ENCODE data around the gene TMPRSS6. TPM values are rescaled to one million over a fixed set of nuclear protein-coding genes. Genes with fewer than 3 reads are reported as not detected.

Gene TMPRSS6
- total RNA-seq, 2 experiments from 2014 or later = 11.3 to 12.4 TPM

DNA sequence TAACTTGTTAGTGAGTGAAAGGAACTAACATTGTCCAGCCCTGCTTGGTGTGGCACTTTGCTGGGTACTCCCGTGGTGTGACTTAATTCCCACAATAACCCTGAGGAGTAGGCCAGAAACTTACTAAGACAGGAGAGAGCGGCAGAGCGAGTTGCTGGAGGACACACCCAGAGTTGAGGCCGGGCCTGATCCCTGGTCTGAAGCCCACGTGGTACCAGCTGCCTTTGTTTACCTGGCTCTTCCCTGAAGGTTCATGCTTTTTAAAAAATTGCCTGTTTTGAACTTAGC is 89.4 kb downstream of the TMPRSS6 start:
- ATAC-seq (no peak), DNase-seq (no peak)
- Mint-ChIP-seq H3K4me3 (peak overlapping the region; percentile 81), H3K27ac (peak overlapping the region; percentile 69), H3K9me3 (no peaks in the 10 kb centered on the region), H3K27me3 (peaks cover 21% of the 10 kb centered on the region), H3K36me3 (ENCODE audit: low read depth) (no peaks in the 10 kb centered on the region), H3K4me1 (ENCODE audit: low read depth) (peaks cover 6% of the 10 kb centered on the region)
- ChIA-PET POLR2A (interaction anchor here (0.9 to 2.0 kb wide), 2 partner anchors 20 to 244 kb away, joined by 3 to 6 read pairs; partner anchors contain the start of gene IFT27), CTCF (interaction anchor here (0.8 to 3.0 kb wide), 13 partner anchors 9 to 243 kb away, joined by 3 to 10 read pairs (median 4); partner anchors contain the start of gene IFT27)
- intact Hi-C loops (cut with micrococcal nuclease) = no loop called here
- TF ChIP-seq, protein P1, sequence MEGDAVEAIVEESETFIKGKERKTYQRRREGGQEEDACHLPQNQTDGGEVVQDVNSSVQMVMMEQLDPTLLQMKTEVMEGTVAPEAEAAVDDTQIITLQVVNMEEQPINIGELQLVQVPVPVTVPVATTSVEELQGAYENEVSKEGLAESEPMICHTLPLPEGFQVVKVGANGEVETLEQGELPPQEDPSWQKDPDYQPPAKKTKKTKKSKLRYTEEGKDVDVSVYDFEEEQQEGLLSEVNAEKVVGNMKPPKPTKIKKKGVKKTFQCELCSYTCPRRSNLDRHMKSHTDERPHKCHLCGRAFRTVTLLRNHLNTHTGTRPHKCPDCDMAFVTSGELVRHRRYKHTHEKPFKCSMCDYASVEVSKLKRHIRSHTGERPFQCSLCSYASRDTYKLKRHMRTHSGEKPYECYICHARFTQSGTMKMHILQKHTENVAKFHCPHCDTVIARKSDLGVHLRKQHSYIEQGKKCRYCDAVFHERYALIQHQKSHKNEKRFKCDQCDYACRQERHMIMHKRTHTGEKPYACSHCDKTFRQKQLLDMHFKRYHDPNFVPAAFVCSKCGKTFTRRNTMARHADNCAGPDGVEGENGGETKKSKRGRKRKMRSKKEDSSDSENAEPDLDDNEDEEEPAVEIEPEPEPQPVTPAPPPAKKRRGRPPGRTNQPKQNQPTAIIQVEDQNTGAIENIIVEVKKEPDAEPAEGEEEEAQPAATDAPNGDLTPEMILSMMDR (IDR thresholded peaks at IDR 0.05) = no peak

DNA sequence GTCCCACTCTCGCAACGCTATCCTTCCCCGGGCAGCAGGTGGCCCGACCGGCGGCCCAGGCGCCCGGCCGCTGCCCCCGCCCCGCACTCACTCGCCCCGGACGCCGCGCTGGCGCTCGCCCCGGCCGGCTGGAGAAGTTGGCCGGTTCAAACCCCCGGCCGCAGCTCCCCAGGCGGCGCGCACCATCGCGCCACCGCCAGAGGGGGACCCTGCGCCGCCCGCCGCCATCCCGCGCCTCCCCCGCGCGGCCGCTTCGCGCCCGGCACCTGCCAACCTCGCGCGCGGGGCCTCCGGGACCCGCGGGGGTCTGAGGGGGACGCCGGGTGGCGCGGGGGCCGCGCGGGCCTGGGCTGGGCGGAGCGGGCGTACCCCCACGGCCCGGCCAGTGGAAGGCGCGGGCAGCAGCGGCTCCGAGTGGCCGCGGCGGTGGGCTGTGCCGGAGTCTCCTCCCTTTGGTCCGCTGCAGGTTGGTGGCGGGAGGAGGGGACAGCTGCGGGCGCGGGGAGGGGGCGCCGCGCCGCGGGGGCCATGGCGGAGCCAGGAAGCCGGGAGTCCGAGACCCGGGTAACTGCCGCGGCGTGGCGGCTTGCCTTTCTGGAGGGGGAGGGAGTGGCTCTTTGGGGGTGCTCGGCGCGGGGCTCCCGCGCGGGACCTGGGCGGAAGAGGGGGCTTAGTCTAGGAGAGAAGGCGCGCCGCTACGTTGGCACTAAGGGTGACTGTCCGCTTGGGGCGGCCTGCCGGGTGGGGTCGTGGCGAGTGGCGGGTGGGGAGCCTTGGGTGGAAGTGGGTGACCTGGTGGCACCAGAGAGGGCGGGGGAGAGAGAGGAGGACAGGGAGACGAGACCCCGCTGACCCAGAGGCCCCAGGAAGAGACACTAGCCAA is 90.0 kb downstream of the TMPRSS6 start, which contains the start of the genes MPST and TST:
TSS of gene MPST (plus strand) at position 434 of the 883 bp plus-strand sequence. CDS start at position 529, 95 bp downstream.
TSS of gene TST (minus strand) at position 139 of the 883 bp plus-strand sequence. CDS start 715 bp downstream, outside the sequence.
- ATAC-seq (peak; percentile 73), DNase-seq (peak; percentile 31)
- TF ChIP-seq, protein P1 (IDR thresholded peaks at IDR 0.05) = peak; percentile 6
- intact Hi-C loops (cut with micrococcal nuclease) = no loop called here
- no peaks in the 10 kb centered on the region for H3K36me3 Mint-ChIP-seq (ENCODE audit: low read depth)
- ChIA-PET CTCF (interaction anchor here (0.9 to 3.0 kb wide), 14 partner anchors 8 to 243 kb away, joined by 3 to 10 read pairs (median 4); partner anchors contain the start of gene IFT27), POLR2A (interaction anchor here (0.8 to 2.0 kb wide), 5 partner anchors 13 to 243 kb away, joined by 3 to 6 read pairs (median 3); partner anchors contain the start of gene IFT27)
- H3K4me3 Mint-ChIP-seq = peak within 1 kb of the TSS; percentile 81
- H3K27ac Mint-ChIP-seq = peak within 1 kb of the TSS; percentile 69
- no peaks in the 10 kb centered on the region for H3K9me3 Mint-ChIP-seq
- peaks cover 6% of the 10 kb centered on the region for H3K4me1 Mint-ChIP-seq (ENCODE audit: low read depth)
- peaks cover 21% of the 10 kb centered on the region for H3K27me3 Mint-ChIP-seq

DNA sequence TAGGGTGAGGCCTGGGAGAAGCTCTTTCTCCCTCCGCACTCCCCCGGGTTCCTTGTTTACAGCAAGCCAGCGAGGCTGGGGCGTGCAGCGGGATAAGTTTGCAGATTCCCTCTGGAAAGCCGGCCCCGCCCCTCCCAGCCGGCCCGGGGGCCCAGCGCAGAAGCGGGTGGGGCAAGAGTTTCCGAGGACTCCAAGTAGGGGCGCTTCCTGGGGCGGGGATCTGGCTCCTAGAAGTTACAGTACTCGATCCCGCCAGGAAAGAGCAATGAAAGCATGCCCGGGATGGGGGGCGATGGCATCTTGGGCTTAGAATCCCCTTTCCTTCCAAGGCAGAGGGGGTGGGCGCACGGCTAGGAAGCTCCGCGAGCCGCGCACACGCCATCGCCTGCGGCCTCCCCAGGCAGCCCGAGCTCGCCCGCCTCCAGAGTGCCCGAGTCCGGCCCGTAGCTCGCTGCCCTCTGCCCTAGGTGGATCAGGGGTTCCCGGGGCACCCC is 90.7 kb downstream of the TMPRSS6 start:
- H3K4me1 Mint-ChIP-seq (ENCODE audit: low read depth) = peaks cover 6% of the 10 kb centered on the region
- peak overlapping the region; percentile 52 for H3K4me3 Mint-ChIP-seq
- DNase-seq = no peak
- no peak overlapping the region for H3K27ac Mint-ChIP-seq
- H3K36me3 Mint-ChIP-seq (ENCODE audit: low read depth) = no peaks in the 10 kb centered on the region
- intact Hi-C loops (cut with micrococcal nuclease) = no loop called here
- no peaks in the 10 kb centered on the region for H3K9me3 Mint-ChIP-seq
- ChIA-PET CTCF (interaction anchor here (1.2 to 3.0 kb wide), 5 partner anchors 11 to 242 kb away, joined by 3 to 10 read pairs (median 6); partner anchors contain the start of gene IFT27), POLR2A (interaction anchor here (0.8 to 2.0 kb wide), 5 partner anchors 14 to 242 kb away, joined by 3 to 6 read pairs (median 3); partner anchors contain the start of gene IFT27)
- TF ChIP-seq, protein P1 (IDR thresholded peaks at IDR 0.05) = no peak
- peaks cover 21% of the 10 kb centered on the region for H3K27me3 Mint-ChIP-seq
- ATAC-seq = peak; percentile 6

- DNase-seq = no peak
- Mint-ChIP-seq H3K4me1 (ENCODE audit: low read depth) (peaks cover 6% of the 10 kb centered on the region), H3K9me3 (no peaks in the 10 kb centered on the region), H3K27me3 (peaks cover 21% of the 10 kb centered on the region), H3K36me3 (ENCODE audit: low read depth) (no peaks in the 10 kb centered on the region), H3K4me3 (peak overlapping the region; percentile 52), H3K27ac (peak overlapping the region; percentile 64)
- no peak for ATAC-seq
- CTCF ChIA-PET = interaction anchor here (1.2 to 3.0 kb wide), 5 partner anchors 12 to 242 kb away, joined by 3 to 10 read pairs (median 6); partner anchors contain the start of gene IFT27
- POLR2A ChIA-PET = interaction anchor here (0.8 to 2.0 kb wide), 4 partner anchors 14 to 242 kb away, joined by 3 to 6 read pairs (median 3); partner anchors contain the start of gene IFT27
- intact Hi-C loops (cut with micrococcal nuclease) = no loop called here
- TF ChIP-seq, protein P1 (IDR thresholded peaks at IDR 0.05) = no peak
Measured at GRCh38 chr22:37018086-37018814, 91.3 kb downstream of the TMPRSS6 start.
